Fibroblast of mammary gland (primary cell): ENCODE results near the gene PDXDC1.
A peak's percentile ranks its signal among the peaks of the same experiment; 100 is the strongest.
"Not testable (repeated sequence)": the region's sequence is repeated elsewhere in the genome, so short reads cannot be mapped to it uniquely, and the experiment has no call there.

Experiments
- DNase-seq: peaks from one replicate; pipeline ENCODE4 v3.0.0-alpha.2; 2010; ENCODE audit warnings: low read depth
- H3K4me3 ChIP-seq: 2 replicates; pipeline ENCODE4 v1.5.1; 2011; ENCODE audit warnings: low read depth, mild to moderate bottlenecking, low read length, moderate library complexity; ENCODE audit not compliant: control insufficient read depth
- CTCF ChIP-seq: conservative IDR thresholded peaks from 2 replicates; pipeline ENCODE4 v1.5.1; 2011; ENCODE audit warnings: low read depth, low read length, inconsistent platforms; ENCODE audit not compliant: control insufficient read depth, insufficient read depth

The PDXDC1 gene

GRCh38 chr16:15037745-15038144 lies 62.9 kb downstream of the PDXDC1 start:
- no peak for TF ChIP-seq CTCF
- no peak overlapping the region for H3K4me3 ChIP-seq
- no peak for DNase-seq

- no peak for TF ChIP-seq CTCF
- no peak overlapping the region for H3K4me3 ChIP-seq
- no peak for DNase-seq
Observed at GRCh38 chr16:15038689-15039088, 63.9 kb downstream of the PDXDC1 start.

- H3K4me3 ChIP-seq: no peak overlapping the region
- DNase-seq: peak; percentile 80
- peak; percentile 16 for TF ChIP-seq CTCF
Observed at GRCh38 chr16:15041271-15042004, 66.6 kb downstream of the PDXDC1 start.

GRCh38 chr16:15043344-15043743 lies 68.5 kb downstream of the PDXDC1 start:
- H3K4me3 ChIP-seq: no peak overlapping the region
- TF ChIP-seq CTCF: no peak
- DNase-seq: peak; percentile 45

GRCh38 chr16:15044286-15044685 lies 69.5 kb downstream of the PDXDC1 start:
- no peak for DNase-seq
- no peak overlapping the region for H3K4me3 ChIP-seq
- TF ChIP-seq CTCF: no peak

GRCh38 chr16:15045270-15045669 lies 70.4 kb downstream of the PDXDC1 start:
- not testable (repeated sequence) for H3K4me3 ChIP-seq, DNase-seq

- TF ChIP-seq CTCF: no peak
- no peak overlapping the region for H3K4me3 ChIP-seq
- DNase-seq: no peak
Observed at GRCh38 chr16:15046692-15047376, 72.0 kb downstream of the PDXDC1 start.
